Stimulated activated CD4-positive, alpha-beta T cell treated with anti-CD3 and anti-CD28 coated beads, Interleukin-4, amount 100 ng/mL, for 24 hours (primary cell): ENCODE measurements around the gene GLYATL1.

Experiments used
- DNase-seq: peaks from one replicate; pipeline ENCODE4 v3.0.0-alpha.2; 2020

Gene GLYATL1

GRCh38 chr11:58939277-58939676 lies at the start of gene GLYATL1:
Gene GLYATL1, plus strand, starts transcription at chr11:58939488. Its CDS starts 7,600 bp downstream, at chr11:58947088.
- DNase-seq, result no peak

GRCh38 chr11:58893899-58894298 lies 45.4 kb upstream of the GLYATL1 start:
- DNase-seq, result no peak

- DNase-seq, result no peak
Observed at GRCh38 chr11:58898106-58898505, 41.2 kb upstream of the GLYATL1 start.

GRCh38 chr11:58900479-58901420 lies 38.5 kb upstream of the GLYATL1 start:
- peak; percentile 8 for DNase-seq

- DNase-seq, result no peak
Observed at GRCh38 chr11:58902881-58903280, 36.4 kb upstream of the GLYATL1 start.

- no peak for DNase-seq
Observed at GRCh38 chr11:58905011-58905720, 34.1 kb upstream of the GLYATL1 start.

- DNase-seq, result no peak
Observed at GRCh38 chr11:58905721-58906547, 33.4 kb upstream of the GLYATL1 start.

GRCh38 chr11:58907780-58908179 lies 31.5 kb upstream of the GLYATL1 start:
- no peak for DNase-seq

GRCh38 chr11:58912124-58912523 lies 27.2 kb upstream of the GLYATL1 start:
- DNase-seq, result no peak

GRCh38 chr11:58913685-58914084 lies 25.6 kb upstream of the GLYATL1 start:
- no peak for DNase-seq

- DNase-seq, result no peak
Observed at GRCh38 chr11:58914821-58915543, 24.3 kb upstream of the GLYATL1 start.

GRCh38 chr11:58916637-58917036 lies 22.7 kb upstream of the GLYATL1 start:
- DNase-seq, result no peak

- no peak for DNase-seq
Observed at GRCh38 chr11:58917159-58917783, 22.0 kb upstream of the GLYATL1 start.

GRCh38 chr11:58919561-58919960 lies 19.7 kb upstream of the GLYATL1 start:
- DNase-seq, result no peak

GRCh38 chr11:58919980-58920379 lies 19.3 kb upstream of the GLYATL1 start:
- no peak for DNase-seq

GRCh38 chr11:58921778-58922390 lies 17.4 kb upstream of the GLYATL1 start:
- no peak for DNase-seq

GRCh38 chr11:58922479-58922878 lies 16.8 kb upstream of the GLYATL1 start:
- no peak for DNase-seq

GRCh38 chr11:58923300-58923788 lies 15.9 kb upstream of the GLYATL1 start:
- no peak for DNase-seq

GRCh38 chr11:58924230-58924629 lies 15.1 kb upstream of the GLYATL1 start:
- no peak for DNase-seq

- DNase-seq, result no peak
Observed at GRCh38 chr11:58926251-58926650, 13.0 kb upstream of the GLYATL1 start.

GRCh38 chr11:58926695-58927094 lies 12.6 kb upstream of the GLYATL1 start:
- no peak for DNase-seq
